HG03108 (cell line): ENCODE results near the gene TSR3.

Experiments used
- ATAC-seq: cut with Tn5 transposase; IDR thresholded peaks from one replicate; pipeline ENCODE4 v1.9.1; 2021; ENCODE audit warnings: moderate library complexity; ENCODE audit not compliant: unreplicated experiment

Gene TSR3

GRCh38 chr16:1378087-1378803 lies 26.6 kb upstream of the TSR3 start:
- ATAC-seq: no peak

- no peak for ATAC-seq
Observed at GRCh38 chr16:1377406-1378010, 25.8 kb upstream of the TSR3 start.

GRCh38 chr16:1375741-1376410 lies 24.2 kb upstream of the TSR3 start:
- ATAC-seq: no peak

GRCh38 chr16:1375298-1375640 lies 23.6 kb upstream of the TSR3 start:
- ATAC-seq: no peak

- no peak for ATAC-seq
Observed at GRCh38 chr16:1374418-1375297, 23.0 kb upstream of the TSR3 start.

- ATAC-seq: no peak
Observed at GRCh38 chr16:1372292-1372950, 20.7 kb upstream of the TSR3 start.

GRCh38 chr16:1371054-1371978 lies 19.6 kb upstream of the TSR3 start:
- ATAC-seq: no peak

GRCh38 chr16:1367486-1368174 lies 16.0 kb upstream of the TSR3 start:
- ATAC-seq: no peak

GRCh38 chr16:1366712-1367299 lies 15.1 kb upstream of the TSR3 start:
- ATAC-seq: no peak

GRCh38 chr16:1366060-1366711 lies 14.5 kb upstream of the TSR3 start:
- ATAC-seq: no peak

GRCh38 chr16:1364510-1364909 lies 12.8 kb upstream of the TSR3 start:
- no peak for ATAC-seq

GRCh38 chr16:1363501-1364041 lies 11.9 kb upstream of the TSR3 start:
- ATAC-seq: no peak

GRCh38 chr16:1362807-1363206 lies 11.1 kb upstream of the TSR3 start:
- ATAC-seq: no peak

- ATAC-seq: no peak
Observed at GRCh38 chr16:1361685-1362360, 10.1 kb upstream of the TSR3 start.

GRCh38 chr16:1357906-1358566 lies 6.4 kb upstream of the TSR3 start:
- ATAC-seq: no peak

- ATAC-seq: no peak
Observed at GRCh38 chr16:1356061-1356900, 4.6 kb upstream of the TSR3 start.
